Measurements from ENCODE around the gene DHH.

DHH gene

GRCh38 chr12:49044660-49045059, 49.9 kb downstream of the DHH start:
- H3K4me3 ChIP-seq (ENCODE audit: insufficient read depth, low read length, poor library complexity, severe bottlenecking) = no peak overlapping the region
- H4K20me1 ChIP-seq (ENCODE audit: low read depth, low read length) = no peaks in the 10 kb centered on the region
- no peak overlapping the region for H3K4me2 ChIP-seq (ENCODE audit: low read depth, low read length, poor library complexity, severe bottlenecking)
- 0 out of 2 replicates have a peak, but pooled peaks cover 3% of the 10 kb centered on the region for H3K36me3 ChIP-seq (ENCODE audit: low read length)
- H3K9ac ChIP-seq (ENCODE audit: low read length) = no peak overlapping the region
- no peaks in the 10 kb centered on the region for H3K9me3 ChIP-seq (ENCODE audit: insufficient read depth, low read length)
- no peak overlapping the region for H2AFZ ChIP-seq (ENCODE audit: low read depth, low read length, severe bottlenecking)
- TF ChIP-seq EZH2phosphoT487 (conservative IDR thresholded peaks at IDR 0.05; ENCODE audit: low read length) (no peak), CTCF (IDR thresholded peaks at IDR 0.05; ENCODE audit: insufficient read depth, low read length, poor library complexity, severe bottlenecking) (no peak)
- H3F3A ChIP-seq (ENCODE audit: insufficient read depth) = no peaks in the 10 kb centered on the region
- H3K27ac ChIP-seq (ENCODE audit: low read depth, low read length) = no peak overlapping the region
- no peaks in the 10 kb centered on the region for H3K79me2 ChIP-seq (ENCODE audit: insufficient read depth, low read length)
- no peaks in the 10 kb centered on the region for H3K27me3 ChIP-seq (ENCODE audit: low read length)
- H3K9me2 ChIP-seq (replicated peaks; ENCODE audit: insufficient read depth, low read length) = no peaks in the 10 kb centered on the region

- Histone ChIP-seq H3K27ac (ENCODE audit: low read depth, low read length) (no peak overlapping the region), H4K20me1 (ENCODE audit: low read depth, low read length) (no peaks in the 10 kb centered on the region), H3K9me3 (ENCODE audit: insufficient read depth, low read length) (no peaks in the 10 kb centered on the region), H3F3A (ENCODE audit: insufficient read depth) (no peaks in the 10 kb centered on the region), H3K9ac (ENCODE audit: low read length) (no peak overlapping the region), H3K4me3 (ENCODE audit: insufficient read depth, low read length, poor library complexity, severe bottlenecking) (no peak overlapping the region), H2AFZ (ENCODE audit: low read depth, low read length, severe bottlenecking) (no peak overlapping the region), H3K27me3 (ENCODE audit: low read length) (no peaks in the 10 kb centered on the region), H3K9me2 (replicated peaks; ENCODE audit: insufficient read depth, low read length) (no peaks in the 10 kb centered on the region), H3K4me2 (ENCODE audit: low read depth, low read length, poor library complexity, severe bottlenecking) (no peak overlapping the region), H3K79me2 (ENCODE audit: insufficient read depth, low read length) (no peaks in the 10 kb centered on the region), H3K36me3 (ENCODE audit: low read length) (0 out of 2 replicates have a peak, but pooled peaks cover 3% of the 10 kb centered on the region)
- TF ChIP-seq CTCF (IDR thresholded peaks at IDR 0.05; ENCODE audit: insufficient read depth, low read length, poor library complexity, severe bottlenecking) (peak; percentile 70), EZH2phosphoT487 (conservative IDR thresholded peaks at IDR 0.05; ENCODE audit: low read length) (no peak)
These were observed 50.7 kb downstream of the DHH start for GRCh38 chr12:49043856-49044258.

GRCh38 chr12:49043241-49043640, 51.4 kb downstream of the DHH start:
- no peaks in the 10 kb centered on the region for H3K27me3 ChIP-seq (ENCODE audit: low read length)
- no peak for TF ChIP-seq EZH2phosphoT487 (conservative IDR thresholded peaks at IDR 0.05; ENCODE audit: low read length)
- no peak for TF ChIP-seq CTCF (IDR thresholded peaks at IDR 0.05; ENCODE audit: insufficient read depth, low read length, poor library complexity, severe bottlenecking)
- H3K27ac ChIP-seq (ENCODE audit: low read depth, low read length) = no peak overlapping the region
- no peak overlapping the region for H3K4me3 ChIP-seq (ENCODE audit: insufficient read depth, low read length, poor library complexity, severe bottlenecking)
- H3K9me3 ChIP-seq (ENCODE audit: insufficient read depth, low read length) = no peaks in the 10 kb centered on the region
- no peaks in the 10 kb centered on the region for H3F3A ChIP-seq (ENCODE audit: insufficient read depth)
- no peak overlapping the region for H2AFZ ChIP-seq (ENCODE audit: low read depth, low read length, severe bottlenecking)
- H3K36me3 ChIP-seq (ENCODE audit: low read length) = 0 out of 2 replicates have a peak, but pooled peaks cover 3% of the 10 kb centered on the region
- H4K20me1 ChIP-seq (ENCODE audit: low read depth, low read length) = no peaks in the 10 kb centered on the region
- no peak overlapping the region for H3K9ac ChIP-seq (ENCODE audit: low read length)
- H3K79me2 ChIP-seq (ENCODE audit: insufficient read depth, low read length) = no peaks in the 10 kb centered on the region
- H3K4me2 ChIP-seq (ENCODE audit: low read depth, low read length, poor library complexity, severe bottlenecking) = no peak overlapping the region
- no peaks in the 10 kb centered on the region for H3K9me2 ChIP-seq (replicated peaks; ENCODE audit: insufficient read depth, low read length)
